Breast epithelium (tissue), 3 donors: ENCODE results near the gene DPPA4.

Experiments
- POLR2AphosphoS5 ChIP-seq, 3 donors: sonication (generic); formaldehyde crosslinking; IDR thresholded peaks; one replicate each; pipeline ENCODE4 v1.6.1; 2017; ENCODE audit warnings: antibody characterized with exemption in 3 of 3
- TF ChIP-seq, protein P1 (sequence below), 3 donors: fragments of 450-650 bp; IDR thresholded peaks; one replicate each; pipeline ENCODE4 v1.5.1; 2016 to 2017; ENCODE audit warnings: antibody characterized with exemption in 3 of 3, mild to moderate bottlenecking in 3 of 3, moderate library complexity in 3 of 3

DNA sequence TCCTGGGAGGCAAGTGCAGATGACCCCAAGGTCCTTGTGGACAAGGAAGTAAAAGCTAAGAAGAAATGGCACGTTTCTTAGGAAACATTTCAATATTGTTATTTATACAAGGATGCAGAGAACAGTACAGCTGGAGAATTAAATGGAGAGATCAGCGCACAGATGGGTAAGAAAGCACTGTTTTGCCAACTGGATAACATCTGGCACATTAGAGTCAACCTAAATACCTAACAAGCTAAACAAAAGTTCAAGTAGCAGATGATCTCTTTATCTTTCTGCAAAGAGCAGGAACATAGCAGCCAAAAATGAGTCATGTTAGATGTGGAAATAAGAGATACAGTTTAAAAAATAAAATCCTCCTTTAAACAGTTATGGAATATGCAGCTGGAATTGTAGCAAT lies 15.7 kb upstream of the DPPA4 start:
- TF ChIP-seq POLR2AphosphoS5 (IDR thresholded peaks at IDR 0.05): no peak
- TF ChIP-seq, protein P1, sequence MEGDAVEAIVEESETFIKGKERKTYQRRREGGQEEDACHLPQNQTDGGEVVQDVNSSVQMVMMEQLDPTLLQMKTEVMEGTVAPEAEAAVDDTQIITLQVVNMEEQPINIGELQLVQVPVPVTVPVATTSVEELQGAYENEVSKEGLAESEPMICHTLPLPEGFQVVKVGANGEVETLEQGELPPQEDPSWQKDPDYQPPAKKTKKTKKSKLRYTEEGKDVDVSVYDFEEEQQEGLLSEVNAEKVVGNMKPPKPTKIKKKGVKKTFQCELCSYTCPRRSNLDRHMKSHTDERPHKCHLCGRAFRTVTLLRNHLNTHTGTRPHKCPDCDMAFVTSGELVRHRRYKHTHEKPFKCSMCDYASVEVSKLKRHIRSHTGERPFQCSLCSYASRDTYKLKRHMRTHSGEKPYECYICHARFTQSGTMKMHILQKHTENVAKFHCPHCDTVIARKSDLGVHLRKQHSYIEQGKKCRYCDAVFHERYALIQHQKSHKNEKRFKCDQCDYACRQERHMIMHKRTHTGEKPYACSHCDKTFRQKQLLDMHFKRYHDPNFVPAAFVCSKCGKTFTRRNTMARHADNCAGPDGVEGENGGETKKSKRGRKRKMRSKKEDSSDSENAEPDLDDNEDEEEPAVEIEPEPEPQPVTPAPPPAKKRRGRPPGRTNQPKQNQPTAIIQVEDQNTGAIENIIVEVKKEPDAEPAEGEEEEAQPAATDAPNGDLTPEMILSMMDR (IDR thresholded peaks at IDR 0.05): no peak
